ENCODE results near the gene IL21R.

DNA sequence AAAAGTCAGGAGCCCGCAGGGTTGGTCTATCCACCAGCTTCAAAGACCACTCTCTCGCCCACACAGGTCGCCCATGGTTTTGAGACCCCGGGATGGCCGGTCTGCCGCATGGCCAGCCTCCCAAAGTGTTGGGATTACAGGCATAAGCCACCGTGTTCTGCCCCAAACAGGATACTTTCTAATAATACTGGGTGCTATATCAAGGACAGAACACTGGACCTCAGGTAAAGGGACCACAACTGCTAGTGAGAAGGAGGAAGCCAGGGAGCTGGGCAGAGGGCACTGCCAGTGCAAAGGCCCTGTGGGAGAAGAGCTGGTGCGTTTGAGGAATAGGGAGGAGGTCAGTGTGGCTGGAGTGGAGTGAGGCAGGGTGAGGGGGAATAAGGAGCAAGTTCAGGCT, 34.1 kb downstream of the IL21R start:
- TF ChIP-seq, protein P1, sequence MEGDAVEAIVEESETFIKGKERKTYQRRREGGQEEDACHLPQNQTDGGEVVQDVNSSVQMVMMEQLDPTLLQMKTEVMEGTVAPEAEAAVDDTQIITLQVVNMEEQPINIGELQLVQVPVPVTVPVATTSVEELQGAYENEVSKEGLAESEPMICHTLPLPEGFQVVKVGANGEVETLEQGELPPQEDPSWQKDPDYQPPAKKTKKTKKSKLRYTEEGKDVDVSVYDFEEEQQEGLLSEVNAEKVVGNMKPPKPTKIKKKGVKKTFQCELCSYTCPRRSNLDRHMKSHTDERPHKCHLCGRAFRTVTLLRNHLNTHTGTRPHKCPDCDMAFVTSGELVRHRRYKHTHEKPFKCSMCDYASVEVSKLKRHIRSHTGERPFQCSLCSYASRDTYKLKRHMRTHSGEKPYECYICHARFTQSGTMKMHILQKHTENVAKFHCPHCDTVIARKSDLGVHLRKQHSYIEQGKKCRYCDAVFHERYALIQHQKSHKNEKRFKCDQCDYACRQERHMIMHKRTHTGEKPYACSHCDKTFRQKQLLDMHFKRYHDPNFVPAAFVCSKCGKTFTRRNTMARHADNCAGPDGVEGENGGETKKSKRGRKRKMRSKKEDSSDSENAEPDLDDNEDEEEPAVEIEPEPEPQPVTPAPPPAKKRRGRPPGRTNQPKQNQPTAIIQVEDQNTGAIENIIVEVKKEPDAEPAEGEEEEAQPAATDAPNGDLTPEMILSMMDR (IDR thresholded peaks at IDR 0.05), result no peak
- TF ChIP-seq POLR2A (IDR thresholded peaks at IDR 0.05), result no peak

All from lower leg skin (tissue), 3 donors.